GM21786 (cell line): ENCODE results near the gene IL16.
"Not testable (repeated sequence)": the region's sequence is repeated elsewhere in the genome, so short reads cannot be mapped to it uniquely, and the experiment has no call there.

Experiments used
- ATAC-seq: cut with Tn5 transposase; IDR thresholded peaks from one replicate; pipeline ENCODE4 v1.9.1; 2021; ENCODE audit not compliant: unreplicated experiment

IL16 gene

DNA sequence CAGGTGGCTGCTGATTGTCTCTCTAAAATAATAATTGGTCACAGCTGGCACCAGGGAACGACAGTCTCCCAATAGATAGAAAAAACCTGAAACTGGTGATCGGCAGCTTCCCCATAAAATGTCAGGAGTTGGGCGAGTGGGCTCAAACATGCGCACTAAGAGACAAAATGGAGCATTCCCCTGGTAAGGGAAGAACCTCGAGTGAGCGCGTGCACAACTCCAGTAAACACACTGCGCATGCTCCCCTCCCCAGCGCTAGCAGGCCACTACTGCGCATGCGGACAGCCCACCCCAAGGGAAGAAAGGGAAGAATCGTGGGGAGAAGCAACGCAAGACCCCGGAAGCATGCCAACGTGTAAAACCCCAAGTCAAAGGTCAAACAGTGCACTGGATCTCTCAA is 134.9 kb downstream of the IL16 start:
- ATAC-seq = no peak

DNA sequence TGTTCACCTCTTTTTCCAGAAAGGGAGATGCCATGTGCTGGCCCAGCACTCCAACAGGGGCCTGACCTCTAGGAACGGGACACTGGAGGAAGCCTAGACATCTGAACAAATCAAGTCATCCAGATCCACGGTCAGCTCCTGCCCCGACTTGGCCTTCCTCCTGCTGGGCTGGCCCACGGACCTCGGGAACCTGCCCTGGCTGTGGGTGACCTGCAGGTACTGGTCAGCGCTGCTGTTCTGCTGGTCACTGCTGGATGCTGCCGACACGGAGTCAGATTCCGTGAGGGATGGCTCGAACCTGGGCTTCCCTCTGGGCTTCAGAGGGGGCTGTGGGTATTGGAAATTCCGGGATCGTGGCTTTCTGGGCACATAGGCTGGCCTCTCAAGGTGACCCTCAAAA is 135.6 kb downstream of the IL16 start:
- no peak for ATAC-seq

DNA sequence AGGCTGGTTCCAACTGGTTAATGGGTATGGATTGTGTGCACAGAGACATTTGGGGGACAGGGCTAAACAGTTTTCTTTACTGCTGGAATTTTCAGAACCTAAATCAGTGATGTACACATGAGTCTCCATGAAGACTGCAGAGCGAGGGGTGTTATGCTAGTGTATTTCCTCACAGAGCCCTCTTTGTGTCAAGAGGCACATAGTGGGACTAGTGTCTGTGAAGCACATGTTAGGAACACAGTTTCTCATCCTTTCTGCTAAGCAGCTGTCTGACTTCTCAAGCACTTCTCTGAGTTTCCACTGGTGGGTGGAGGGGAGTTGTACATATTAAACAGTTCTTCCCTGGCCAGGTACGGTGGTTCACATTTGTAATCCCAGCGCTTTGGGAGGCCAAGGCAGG is 136.7 kb downstream of the IL16 start:
- no peak for ATAC-seq

DNA sequence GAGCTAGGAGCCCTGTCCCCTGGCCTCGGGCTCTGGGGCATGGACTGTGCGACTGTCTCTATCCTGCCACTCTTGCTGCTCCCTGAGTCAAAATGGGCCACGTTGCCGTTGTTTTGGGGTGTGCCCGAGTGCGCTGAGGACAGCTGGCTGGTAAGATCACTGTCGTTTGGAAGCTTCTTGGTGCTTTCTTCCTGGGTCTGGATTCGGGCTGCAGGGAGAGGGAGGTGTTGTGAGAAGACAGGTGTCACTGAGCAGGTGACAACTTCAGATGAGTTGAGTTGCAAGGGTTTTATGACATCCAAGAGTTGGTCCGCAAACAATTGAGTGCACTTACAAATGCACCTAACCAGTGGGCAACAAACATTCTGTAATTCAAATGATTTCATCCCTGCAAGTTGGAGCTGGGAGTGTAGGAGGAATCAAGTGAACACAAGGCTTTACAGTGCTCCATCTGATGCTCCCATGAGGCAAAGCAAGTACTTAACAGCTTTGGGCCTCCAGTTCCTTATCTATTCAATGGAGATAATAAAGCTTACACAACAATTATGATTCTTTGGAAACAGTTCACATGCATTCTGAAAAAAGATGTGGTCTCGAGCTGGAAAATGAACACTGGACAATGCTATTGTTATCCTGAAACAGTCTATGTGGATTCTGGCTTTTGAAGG is 138.2 kb downstream of the IL16 start:
- no peak for ATAC-seq

DNA sequence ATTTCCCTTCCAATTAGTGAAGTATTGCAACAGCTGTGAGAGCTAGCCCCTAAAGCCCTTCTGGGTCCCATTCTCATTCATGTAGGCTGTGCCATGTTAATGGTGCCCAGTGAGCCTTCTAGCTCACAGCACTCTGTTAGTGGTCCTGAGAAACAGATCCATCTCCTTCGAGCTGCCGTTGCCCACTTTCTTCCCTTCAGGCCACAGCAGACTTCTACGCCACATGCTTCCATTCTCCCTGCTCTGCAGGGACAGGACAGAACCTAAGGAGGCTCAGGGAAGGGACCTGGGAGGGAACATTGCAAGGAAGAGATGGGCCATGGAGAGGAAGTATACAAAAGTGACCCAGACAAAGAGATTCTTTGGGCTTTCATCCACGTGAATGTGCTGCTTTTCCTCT is 139.0 kb downstream of the IL16 start:
- no peak for ATAC-seq

DNA sequence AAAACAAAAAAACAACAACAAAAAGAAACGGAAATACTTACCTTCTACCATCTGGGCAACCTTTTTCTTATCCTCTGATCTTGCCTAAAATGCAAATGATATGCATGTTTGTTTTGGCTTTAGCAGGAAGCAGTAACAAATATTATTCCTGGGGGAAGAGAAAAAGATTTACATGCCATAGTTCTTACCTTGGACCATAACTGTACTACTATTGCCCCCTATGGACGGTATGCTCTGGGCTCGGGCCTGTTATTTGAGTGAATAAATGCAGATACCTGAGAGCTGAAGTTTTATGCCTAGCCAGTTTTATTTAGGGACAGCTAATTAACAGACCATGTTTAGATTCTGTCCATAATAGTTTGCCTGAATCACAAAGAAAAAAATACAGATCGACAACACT is 139.9 kb downstream of the IL16 start:
- ATAC-seq = no peak

DNA sequence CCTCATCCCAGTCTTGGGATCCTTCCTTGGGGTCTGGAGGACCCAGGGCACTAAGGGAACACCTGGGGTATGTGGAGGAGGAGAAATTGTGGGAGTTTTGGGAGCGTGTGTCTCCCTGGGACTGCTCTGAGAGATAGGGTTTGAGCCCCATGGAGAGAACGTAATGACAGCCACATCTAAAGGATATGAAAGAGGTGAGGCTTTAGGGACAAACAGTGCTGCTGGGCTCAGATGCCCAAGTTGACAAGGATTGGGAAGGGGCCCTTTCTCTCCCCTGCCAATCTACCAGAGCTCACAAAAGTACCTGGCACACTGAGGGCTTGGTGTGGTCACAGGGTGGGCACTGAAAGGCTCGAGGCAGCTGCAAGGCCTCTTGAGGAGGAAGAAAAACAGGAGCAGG is 140.6 kb downstream of the IL16 start:
- no peak for ATAC-seq

DNA sequence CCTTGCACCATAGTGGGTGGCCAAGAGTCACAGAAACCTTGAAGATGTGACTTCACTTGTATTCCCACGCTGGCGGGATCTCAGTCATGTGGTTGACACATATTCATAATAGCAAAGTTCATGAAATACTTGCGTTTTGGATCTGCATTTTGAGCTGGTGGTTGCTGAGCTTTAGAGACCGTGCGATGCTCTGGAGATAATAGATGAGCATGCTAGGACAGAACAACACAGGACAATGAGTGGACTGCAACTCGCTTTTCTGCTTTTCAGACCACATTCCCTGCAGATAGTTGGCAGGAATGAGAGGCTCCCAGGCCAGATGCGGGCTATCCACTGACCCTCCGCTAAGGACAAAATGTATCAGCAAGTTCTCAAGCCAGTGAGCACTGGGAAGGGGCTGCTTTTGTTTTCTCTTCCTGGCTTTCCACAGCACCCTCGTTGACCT is 141.1 kb downstream of the IL16 start:
- ATAC-seq = no peak

DNA sequence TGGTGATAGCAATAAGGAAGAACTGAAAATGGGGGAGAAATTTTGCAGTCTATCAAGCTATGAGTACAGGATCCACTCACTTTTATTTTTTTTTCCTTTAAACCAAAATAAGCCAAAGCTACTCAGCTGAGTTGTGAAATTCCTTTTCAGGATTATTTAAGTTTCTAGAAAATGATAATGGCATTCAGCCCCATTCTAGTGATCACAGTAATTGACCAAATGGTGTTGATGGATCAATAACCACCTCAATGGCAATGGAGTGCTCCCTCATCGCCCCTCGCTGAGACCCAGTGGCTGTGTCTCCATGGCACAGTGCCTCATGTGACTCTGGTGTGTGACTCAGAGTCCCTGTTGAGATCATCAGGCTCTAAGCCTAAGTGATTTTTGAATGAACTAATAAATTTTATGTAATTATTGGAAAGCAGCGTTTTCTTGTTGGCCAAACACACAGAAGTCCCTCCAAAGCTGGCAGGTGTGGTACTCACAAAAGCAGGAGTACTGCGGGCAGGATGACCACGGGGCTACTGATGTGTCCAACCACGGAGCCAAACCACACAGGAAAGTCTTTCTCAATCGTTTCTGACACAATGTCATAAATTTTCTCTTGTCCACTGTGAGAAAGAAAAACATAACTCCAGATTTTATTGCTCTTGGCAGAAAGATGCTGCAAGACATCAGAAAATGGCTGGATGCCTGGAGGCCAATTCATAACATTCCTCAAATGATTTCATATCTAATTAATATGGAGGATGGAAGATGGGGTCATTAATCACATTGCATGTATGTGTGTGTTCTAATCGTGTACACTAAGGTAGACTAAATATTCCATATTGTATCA is 141.7 kb downstream of the IL16 start:
- no peak for ATAC-seq

DNA sequence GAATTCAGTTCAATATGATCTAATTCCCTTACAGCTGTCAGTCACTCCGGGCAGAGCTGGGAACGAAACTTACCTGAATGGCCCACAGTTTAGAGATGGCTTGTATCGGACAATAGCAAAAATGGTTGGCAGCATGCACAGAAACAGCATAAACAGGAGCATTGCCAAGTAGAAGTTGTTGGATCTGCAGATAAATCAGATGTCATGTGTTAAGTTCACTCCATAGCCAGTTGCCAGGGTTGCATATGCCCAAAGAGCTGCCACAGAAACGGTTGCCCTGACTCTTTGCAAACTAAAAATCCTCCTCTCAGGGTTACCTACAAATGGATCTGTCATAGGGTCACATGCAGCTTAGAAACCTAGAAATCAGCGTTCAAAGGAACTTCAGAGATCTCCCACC is 142.6 kb downstream of the IL16 start:
- ATAC-seq = no peak

DNA sequence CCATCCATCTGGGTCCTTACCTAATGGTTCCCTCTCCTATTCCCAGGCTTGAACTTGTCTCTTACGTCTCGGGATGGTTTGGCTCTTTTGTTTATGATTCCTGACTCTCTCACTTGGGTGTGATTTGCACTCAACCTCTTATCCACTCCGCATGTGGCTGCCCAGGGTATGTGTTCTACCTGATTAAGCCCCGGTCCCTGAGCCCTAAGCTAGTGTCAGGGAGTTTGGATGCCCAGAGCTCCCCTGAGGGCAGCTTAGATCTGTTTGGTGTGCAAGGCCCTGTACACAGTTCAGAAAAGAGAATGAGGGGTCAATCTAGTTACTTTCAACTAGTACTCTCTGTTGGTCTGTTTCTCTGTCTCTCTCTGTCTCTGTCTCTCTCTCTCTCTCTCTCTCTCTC is 143.2 kb downstream of the IL16 start:
- ATAC-seq = no peak

DNA sequence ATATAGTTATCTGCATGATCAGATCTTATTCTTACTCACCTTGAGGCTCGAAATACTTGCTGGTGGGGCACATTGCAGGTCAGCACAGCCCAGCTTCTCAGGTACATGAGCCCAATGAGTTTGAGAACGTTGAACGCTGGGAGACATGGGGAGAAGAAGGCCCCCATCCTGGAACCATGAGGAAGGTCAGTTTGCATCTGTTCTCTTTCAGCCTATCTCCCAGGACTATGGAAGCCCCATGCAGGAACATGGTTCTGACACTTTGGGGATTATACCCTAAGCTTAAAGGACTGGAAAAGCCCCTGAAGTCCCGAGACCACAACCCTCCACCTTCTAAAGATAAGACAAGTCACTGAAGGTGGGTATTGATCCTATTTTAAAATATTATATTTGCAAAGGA is 144.7 kb downstream of the IL16 start:
- ATAC-seq = no peak

DNA sequence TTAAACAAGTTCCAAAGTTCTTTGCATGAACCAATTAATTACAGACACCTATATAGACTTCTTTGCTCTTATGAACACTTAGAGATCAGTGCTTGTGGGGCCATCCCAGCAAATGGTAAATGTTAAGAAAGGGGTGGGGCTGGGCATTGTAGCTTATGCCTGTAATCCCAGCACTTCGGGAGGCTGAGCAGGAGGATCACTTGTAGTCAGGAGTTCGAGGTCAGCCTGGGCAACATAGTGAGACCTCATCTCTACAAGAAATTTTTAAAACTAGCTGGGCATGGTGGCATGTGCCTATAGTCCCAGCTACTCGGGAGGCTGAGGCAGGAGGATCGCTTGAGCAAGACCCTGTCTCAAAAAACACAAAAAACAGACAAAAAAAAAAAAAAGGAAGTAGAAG is 146.7 kb downstream of the IL16 start:
- ATAC-seq = no peak

DNA sequence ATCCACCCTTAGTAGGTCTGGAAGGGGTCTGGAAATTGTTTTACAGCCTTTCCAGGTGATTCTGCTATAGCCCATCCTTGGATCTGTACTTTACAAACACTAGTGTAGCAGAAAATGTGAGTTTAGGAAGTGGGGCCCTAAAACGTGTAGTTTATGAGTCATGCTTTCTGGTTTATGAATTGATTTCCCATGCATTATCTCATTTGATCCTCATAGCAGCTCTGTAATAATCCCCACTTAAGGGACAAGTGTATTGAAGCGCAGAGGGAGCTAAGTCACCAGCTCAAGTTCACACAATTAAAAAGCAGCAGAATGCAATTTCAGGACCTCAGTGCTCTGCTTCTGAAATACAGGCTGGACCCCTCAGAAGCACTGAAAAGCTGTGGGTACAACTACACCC is 149.9 kb downstream of the IL16 start:
- no peak for ATAC-seq

DNA sequence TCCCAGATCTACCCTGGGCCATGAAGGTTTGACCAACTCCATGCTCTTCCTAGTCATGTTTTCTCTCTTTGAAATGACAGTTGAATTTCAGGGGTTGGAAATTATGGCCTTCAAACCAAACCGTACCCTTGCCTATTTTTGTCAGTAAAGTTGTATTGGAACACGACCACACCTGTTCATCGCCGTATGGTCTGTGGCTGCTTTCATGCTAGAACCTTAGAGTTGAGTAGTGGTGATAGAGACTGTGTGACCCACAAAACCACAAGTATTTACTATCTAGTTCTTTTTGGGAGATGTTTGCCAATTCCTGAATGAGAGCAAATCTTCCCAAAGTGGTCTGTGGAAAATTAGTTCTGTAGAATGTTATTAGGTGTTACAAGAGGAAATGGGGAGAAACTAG is 151.2 kb downstream of the IL16 start:
- ATAC-seq = no peak

DNA sequence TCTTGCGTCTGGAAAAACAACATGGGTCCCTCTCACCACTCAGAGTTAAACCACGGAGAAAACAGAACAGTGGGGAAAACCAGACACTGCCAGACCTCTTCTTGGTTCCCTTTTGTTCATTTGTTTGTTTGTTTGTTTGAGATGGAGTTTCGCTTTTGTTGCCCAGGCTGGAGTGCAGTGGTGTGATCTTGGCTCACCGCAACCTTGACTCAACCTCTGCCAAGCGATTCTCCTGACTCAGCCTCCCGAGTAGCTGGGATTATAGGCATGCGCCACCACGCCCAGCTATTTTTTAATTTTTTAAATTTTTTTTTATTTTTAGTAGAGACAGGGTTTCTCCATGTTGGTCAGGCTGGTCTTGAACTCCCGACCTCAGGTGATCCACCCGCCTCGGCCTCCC is 152.0 kb downstream of the IL16 start:
- ATAC-seq = not testable (repeated sequence)

DNA sequence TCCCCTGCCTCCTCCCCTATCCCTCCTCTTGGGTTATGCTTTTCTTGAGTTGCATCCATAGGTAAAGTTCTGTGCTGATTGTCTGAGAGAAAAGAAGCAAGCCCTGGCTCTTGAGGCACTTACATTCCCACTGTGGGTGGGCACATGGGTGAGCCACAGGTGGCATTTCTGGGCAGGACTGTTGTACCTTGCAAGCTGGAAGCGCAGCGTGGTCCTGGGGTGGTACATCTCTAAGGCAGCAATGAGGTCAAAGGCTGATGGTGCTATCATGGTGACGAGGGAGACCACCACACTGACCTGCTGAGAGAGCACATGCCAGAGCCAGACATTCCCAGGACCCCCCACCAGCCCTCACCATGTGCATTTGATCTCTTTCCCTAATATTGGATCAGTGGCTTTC is 152.6 kb downstream of the IL16 start:
- ATAC-seq = no peak

DNA sequence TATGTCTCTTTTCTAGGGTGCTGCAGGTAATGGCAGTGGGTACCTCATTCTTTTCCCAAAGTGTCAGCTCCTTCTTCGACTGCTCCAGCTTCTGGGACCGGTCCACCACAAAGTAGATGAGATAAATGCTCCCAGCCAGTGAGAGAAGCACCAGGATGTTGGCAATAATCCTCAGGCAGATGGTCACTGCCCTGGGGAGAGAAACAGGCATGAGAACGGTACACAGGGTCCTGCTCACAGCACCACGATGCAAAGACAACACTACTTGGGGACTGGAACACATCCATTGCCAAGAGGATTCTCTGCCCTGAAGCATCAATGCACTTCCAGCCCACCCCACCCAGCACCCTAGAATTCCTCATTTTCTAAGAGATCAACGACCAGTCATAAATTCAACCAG is 155.0 kb downstream of the IL16 start:
- ATAC-seq = no peak

DNA sequence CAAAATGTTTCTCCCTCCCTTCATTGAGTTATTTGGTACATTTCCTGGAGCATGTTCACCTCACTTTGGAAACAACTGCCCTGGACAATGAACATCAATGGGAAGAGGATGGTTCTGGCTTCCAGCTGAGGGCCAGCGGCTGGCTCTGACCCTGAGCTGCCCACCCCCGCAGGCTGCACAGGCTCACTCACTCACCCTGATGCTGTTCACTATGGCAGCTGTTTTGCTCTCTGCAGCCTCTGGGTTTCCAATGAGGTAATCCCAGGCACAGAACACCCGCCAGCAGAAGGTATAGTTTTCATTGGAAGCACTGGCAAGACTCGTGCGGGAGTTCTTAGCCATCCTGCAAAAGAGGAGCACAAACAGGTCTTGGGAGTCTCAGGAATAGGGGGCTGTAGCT is 159.6 kb downstream of the IL16 start:
- no peak for ATAC-seq

DNA sequence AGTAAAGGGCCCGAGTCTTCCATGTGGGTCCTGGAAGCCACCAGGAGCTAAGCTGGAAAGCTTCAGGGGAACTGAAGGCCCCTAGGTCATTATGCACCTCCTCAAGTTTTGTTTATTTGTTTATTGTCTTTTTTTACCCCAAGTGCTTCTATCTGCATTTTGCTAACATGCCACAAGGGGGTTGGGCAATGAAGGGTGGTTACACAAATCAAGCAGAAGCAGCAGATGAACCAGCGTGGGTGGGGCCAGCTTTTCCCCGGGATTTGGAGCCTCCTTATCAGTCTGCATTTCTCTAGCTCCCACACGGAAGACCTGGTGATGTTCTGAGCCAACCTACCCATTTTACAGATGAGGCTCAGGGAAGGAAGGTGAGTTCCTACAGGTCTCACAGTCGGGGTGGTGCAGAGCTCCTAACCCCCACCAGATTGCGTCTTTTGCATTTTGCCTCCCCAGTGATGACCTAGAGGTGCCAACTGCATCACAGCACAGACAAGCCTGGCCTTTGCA is 160.6 kb downstream of the IL16 start:
- ATAC-seq = no peak

DNA sequence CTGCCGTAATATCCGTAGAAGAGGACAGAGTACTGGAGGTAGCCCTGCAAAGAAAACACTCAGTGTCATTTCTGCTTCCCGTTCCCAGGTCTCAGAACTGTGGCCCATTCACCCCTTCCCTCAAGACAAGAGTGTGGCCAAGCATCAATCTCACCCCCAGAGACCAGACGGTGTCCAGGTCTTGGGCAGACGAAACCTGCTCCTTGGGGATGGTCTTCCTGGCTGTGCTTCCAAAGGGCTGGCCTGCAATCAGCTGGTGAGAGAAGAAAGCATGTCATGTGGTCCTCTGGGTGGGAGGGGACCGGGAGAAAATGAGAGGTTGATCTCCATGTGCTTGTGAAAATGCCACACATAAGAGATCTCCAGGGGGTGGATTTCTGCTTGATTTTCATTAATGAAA is 161.6 kb downstream of the IL16 start:
- no peak for ATAC-seq

DNA sequence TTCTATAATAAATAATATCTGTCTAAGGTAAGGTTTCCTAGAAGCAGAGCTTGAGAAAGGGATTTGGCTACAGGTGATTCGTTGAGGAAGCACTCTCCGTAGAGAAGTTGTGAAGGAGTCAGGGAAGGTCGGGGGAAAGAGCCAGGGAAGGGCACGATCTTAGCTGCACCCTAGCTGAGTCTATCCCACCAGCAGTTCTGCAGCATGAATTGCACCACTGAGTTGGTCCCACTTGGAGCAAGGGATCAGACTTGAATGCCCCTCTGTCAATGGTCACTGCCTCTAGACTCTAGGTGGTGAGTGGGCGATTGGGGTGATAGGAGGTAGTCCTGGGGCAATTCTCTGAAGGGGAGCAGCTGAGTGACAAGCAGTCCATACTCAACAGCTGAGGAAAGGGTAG is 163.8 kb downstream of the IL16 start:
- no peak for ATAC-seq

DNA sequence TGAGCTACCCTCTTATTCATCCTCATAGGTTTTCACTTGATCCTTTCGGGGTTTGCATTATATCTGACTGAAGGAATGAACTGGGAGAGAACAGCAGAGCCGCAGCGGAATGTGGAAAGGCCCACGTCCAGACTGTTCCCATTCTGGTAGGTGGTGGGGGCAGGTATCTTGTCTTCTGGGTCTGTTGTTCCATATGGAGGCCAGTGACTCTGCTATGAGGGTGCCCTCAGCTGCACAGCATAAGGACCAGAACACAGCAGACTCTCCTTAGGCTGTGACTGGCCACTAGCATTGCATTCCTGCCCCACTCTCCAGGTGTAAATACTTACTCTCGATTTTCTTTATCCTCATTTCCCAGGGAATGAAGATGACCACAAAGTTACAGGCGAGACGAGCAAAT is 165.2 kb downstream of the IL16 start:
- no peak for ATAC-seq
